ENCODE data around the gene KRT32.
"Not testable (repeated sequence)": the region's sequence is repeated elsewhere in the genome, so short reads cannot be mapped to it uniquely, and the experiment has no call there.

The KRT32 gene

DNA sequence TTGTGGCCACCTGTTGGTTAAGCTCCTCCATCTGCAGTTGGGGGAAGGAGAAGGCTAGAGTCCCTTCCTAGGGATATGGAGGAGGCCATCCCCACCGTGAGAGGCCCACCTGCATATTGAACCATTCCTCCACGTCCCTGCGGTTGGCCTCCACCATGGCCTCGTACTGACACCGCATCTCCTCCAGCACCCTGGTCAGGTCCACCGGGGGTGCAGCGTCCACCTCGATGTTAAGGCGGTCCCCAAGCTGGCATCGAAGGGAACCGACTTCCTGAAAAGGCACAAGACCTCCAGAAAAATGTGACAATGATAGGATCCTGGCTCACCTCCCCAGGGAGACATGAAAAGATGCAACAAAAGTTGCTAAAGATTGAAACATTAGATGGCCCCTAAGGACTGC is 3.0 kb downstream of the KRT32 start:
- DNase-seq (ENCODE audit: low read depth in 2 of 2), result no peak

DNA sequence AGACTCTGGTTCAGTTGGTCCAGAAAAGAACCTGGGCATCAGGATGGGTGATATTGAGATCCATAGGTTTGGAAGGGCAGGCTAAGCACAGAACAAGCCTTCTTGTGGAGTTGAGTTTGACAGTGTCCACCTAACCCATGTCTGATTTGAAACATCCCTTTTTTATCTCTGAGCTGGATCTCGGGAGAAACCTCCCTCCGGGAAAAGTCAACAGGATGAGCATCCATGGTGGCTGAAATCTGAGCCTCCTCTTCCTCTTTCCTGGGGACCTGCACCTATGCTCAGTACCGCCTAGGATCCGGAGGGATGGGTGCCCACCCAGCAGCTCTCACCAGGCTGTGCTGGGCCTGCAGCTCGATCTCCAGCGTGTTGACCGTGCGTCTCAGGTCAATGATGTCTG is 3.4 kb downstream of the KRT32 start:
- no peak for DNase-seq (ENCODE audit: low read depth in 2 of 2)

DNA sequence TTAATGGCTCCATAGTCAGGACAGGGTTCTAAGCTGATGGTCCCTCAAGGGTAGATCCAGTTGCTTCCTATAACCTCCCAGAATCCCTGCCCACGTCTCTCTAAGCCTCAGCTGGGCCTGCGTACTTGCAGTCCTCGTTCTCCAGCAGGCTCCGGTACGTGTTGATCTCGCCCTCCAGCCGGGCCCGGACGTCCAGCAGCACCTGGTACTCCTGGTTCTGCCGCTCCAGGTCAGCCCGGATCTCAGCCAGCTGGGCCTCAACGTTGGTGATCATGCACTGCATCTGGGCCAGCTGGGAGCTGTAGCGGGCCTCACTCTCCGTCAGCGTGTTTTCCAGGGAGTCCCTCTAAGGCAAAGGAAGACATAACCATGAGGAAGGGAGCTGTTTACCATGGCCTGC is 4.5 kb downstream of the KRT32 start:
- no peak for DNase-seq (ENCODE audit: low read depth in 2 of 2)

DNA sequence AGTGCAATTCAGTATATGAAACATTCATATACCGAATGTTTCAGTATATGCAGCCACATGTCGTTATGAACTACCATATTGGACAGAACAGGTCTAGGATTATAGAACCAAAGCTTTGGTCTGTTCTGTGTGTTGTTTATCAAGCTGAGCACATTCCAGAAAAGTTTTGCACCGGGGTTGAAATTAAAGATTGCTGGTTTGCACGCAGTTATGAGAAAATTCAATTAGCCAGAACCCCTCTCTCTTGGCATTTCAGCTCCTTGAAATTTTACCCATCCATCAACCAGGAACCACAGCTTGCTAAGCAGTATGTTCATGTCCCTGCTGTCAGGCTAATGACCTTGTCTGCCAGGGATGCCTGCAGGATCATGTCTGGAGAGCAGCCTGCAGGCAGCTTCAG is 9.5 kb downstream of the KRT32 start:
- no peak for DNase-seq (ENCODE audit: low read depth in 2 of 2)

DNA sequence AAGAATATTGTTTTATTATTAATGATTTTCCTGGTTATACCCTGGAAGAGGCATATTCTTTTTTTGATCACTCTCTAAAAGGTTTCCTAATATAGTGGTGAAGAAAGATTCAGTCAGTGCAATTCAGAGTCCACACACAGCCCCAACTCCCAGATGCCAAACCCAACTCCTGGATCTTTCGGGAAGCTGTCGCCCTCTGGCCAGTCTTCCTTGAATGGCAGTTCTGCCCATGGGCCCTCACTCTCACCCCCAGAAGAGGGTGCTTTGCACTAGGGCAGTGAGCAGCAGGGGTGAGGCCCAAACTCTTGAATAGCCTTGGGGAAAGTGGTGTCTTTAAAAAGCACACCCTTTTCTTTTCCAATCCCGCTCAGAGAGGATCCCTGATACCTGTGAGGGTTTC is 11.0 kb downstream of the KRT32 start:
- no peak for DNase-seq (ENCODE audit: low read depth in 2 of 2)

DNA sequence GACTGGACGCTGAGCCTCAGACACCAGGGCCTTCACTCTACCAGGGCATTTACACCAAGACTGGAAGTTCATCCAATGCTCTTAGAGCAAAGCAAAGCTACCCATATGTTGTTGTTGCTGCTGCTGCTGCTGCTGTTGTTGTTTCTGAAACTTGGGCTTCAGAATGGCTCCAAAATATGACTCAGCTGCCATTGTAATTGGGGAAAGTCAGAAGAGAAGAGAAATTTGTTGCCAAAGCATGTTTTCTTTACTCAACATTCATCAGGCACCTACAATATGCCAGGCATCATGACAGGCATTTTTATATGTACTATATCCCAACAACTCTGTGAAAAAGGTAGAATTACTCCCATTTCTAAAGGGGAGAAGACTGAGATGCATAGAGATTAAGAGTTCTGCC is 11.9 kb downstream of the KRT32 start:
- no peak for DNase-seq (ENCODE audit: low read depth in 2 of 2)

DNA sequence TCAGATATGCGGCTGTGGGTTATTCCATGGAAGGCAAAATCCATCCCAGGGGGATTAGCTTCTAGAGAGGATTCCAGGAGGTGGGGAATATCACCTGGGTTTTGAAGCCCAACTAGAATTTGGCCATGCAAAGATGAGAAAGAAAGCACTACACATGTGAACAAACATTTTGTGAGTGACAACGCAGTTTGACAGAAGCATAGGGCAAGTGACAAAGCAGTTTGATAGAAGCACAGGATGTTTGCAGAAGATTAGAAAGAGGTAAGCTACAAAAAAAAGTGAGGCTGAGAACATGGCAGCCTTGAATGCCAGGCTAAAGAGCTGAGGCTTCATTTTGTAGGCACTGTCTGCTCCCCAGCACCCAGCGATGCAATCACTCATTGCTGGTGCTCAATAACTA is 14.1 kb downstream of the KRT32 start:
- no peak for DNase-seq (ENCODE audit: low read depth in 2 of 2)

DNA sequence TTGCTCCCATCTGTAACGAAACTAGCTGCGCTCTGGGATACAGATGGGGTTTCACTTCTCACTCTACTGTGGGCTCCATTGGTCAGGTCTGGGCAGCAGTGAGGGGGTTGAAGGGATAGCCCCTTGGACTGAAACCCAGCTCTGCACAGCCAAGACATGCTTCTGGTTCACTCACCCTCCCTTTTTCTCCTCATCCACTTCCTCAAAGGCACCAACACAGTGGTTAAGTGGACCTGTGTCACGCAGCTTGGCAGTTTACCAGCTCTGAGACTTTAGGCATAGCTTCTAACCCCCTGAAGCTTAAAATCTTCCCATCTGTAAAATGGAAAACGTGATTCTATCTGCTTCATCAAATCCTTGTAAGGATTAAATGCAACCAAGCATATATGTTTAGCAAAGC is 14.9 kb downstream of the KRT32 start:
- DNase-seq (ENCODE audit: low read depth in 2 of 2), result no peak

DNA sequence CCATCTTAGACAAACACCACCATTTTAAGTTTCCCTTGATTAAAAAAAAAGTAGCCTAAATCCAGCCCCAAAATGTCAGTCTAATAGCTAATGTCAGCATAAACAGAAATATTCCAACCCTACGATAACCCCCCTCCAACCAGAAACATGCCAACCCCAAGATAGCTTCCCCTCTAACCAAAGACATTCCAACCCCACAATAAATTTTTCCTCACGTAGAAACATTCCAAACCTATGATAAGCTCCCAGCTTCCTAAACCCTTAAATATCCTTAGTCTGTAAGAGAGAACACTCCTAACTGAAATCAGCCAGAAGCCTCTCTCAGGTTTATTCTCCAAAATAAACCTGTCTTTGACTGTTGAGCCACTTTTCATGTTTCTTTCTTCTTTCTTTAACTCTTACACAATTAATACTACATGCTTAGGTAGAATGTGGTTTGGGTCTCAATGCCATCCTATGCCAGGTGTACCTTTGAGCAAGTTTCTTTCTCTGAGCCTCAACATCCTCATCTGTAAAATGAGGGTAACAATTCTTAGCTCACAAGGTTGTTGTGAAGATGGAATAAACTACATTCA is 15.9 kb downstream of the KRT32 start:
- DNase-seq (ENCODE audit: low read depth in 2 of 2), result no peak

DNA sequence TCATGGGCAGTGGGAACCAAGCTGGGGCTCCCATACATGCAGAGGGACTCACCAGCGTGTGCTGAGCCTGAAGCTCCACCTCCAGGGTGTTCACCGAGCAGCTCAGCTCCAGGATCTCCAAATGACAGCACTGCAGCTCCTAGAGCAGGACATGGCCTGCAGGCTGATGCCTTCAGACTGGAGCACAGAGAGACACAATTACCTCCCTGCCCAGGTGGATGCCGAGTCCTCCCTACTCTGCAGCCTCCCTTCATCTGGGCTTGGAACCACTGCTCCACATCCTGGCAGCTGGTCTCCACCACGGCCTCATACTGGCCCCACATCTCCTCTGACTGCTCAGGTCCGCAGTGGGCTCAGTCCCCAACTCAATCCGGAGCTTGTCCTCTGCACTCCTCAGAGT is 18.2 kb downstream of the KRT32 start:
- DNase-seq (ENCODE audit: low read depth in 2 of 2), result no peak

DNA sequence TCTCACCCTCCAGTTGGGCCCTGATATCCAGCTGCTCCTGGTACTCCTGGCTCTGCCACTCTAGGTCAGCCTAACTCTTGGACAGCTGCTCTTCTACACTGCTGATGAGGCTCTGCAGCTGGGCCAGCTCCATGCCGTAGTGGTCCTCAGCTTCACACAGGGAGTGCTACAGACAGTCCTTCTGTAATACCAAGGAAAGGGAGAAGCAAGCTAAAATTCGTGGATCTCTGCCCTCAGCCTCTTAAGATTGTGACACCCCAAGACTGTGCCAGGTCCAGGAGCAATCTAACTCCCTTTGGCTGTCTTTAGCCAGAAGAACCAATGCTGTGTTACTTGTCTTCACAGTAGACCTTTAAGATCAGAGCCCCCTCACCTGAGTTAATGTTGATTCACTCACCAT is 18.7 kb downstream of the KRT32 start:
- DNase-seq (ENCODE audit: low read depth in 2 of 2), result no peak

DNA sequence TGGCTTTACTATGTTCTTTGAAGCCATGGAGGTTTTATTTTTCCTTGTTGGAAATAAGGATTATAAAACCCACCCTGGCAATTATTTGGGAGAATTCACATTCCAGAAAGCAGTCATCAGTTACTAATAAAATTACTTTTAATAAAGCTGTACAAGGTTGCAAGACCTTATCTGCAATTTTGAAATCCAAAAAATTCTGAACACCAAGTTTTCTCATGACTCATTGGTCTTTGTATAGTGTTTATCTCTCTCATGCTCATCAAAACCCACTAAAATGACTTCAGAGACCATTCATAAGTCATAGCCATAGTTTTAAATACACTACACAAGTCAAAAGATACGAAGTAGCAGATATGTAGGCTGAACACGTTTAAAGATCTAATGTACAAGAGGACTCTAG is 20.4 kb downstream of the KRT32 start:
- DNase-seq (ENCODE audit: low read depth in 2 of 2), result no peak

DNA sequence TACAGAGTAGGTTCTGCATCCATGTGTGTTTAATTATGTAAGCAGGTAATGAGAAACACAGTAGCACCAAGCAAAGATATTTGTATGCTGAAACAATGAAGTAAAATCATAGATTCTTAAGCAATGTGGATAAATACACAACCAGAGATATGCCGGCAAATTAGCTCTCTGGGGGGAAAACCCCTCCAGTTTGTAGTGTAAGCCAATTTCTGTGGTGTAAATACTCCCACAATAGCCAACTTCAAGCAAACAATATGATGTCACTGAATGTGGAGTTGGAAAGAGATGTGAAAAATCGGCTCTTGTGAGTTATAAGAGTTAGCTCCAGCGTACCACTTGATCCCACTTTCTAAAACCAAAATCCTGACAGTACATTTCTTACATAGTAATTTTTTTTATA is 22.5 kb downstream of the KRT32 start:
- DNase-seq (ENCODE audit: low read depth in 2 of 2), result no peak

DNA sequence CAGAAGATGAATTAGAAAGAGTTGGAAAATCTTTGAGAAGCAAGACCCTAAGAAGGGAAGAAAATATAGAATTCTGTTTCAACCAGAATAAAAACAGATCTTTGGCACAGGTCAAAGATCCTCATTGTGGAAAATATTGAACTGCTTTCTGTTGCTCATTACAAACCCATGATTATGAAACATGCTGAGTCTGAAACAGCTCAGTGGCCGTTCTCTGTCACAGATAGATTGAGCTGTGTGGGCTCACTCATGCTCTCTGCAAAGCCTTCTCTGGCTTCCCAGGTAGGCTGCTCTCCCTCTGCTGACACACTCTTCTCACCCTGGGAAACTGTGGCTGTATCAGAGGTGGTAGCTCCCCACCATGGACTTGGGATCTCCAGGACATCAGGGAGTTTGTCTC is 23.0 kb downstream of the KRT32 start:
- DNase-seq (ENCODE audit: low read depth in 2 of 2), result no peak

DNA sequence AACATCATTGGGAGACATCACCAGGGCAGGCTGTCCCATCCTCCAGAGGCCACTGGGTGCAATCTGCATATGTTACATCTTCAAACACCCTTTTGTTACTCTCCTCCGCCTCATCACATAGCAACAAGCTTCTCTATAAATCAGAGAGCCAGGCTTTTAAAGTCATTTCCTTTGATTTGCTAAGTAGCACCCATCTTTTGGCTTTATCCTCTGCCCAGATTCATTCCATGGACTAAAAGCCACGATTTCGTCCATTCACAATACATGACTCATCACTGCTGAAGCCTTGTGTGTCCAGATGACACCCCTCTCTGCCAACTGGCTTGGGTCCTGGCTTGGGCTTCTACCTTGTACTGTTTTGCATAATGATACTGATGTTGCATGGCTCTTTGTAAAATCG is 24.4 kb downstream of the KRT32 start:
- no peak for DNase-seq (ENCODE audit: low read depth in 2 of 2)

DNA sequence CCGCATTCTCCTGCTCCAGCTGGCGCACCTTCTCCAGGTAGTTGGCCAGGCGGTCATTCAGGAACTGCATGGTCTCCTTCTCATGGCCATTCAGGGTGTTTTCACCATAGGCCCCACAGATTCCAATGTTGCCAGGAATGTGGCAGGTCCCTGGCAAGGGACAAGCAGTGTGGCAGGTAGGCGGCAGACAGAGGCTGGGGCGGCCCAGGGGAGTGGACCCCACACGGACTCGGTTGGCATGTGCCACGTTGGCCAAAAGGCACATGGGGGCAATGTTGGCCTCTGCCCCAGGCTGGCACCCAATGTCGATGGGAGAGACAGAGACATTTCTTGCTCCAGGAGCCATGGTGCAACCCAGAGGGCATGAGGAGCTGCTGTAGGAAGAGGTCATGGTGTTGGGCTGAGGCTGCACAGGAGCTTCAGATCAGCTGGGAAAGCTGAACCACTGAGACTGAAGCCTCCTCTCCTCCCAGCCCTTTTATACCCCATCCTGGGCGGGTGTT is 26.6 kb downstream of the KRT32 start, which contains the start of gene KRT38:
Gene KRT38, minus strand, starts transcription at position 453 of the 503 bp plus-strand sequence. Its CDS starts 62 bp downstream, at position 391.
- DNase-seq (ENCODE audit: low read depth in 2 of 2), result no peak

DNA sequence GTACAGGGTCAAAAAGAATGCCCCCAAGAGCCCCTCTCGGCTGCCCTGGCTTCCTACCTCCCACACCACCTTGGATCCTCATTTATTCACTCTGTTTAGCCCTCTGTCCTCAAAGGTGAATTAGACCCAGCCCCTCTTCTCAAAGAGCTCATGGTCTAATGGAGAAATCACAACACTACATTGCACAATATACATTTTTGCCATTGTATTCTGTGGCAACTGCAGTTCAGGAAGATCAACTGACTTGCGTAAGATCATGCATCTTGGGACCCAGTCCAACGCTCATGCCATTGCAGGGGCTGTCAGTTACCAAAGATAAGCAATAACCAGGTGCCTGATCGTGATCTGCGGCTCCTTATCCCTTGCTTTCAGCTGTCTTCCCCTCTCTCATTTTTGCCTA is 27.8 kb downstream of the KRT32 start:
- DNase-seq (ENCODE audit: low read depth in 2 of 2), result no peak

DNA sequence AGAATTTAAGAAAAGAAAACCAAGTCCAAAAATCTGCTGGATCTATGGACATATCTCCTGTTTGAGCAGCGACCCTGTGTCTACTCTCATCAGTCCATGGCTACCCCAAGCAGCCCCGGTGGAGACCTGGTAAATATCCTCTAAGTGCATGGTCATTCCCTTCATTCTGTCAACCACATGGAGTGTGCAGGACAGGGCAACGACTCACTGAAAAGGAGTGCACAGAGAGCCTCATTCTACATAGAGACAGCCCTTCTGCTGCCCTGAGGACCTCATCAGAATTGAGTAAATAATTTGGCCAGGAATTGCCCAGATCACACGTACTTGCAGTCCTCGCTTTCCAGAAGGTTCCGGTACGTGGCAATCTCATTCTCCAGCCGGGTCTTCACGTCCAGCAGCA is 29.4 kb downstream of the KRT32 start:
- no peak for DNase-seq (ENCODE audit: low read depth in 2 of 2)

DNA sequence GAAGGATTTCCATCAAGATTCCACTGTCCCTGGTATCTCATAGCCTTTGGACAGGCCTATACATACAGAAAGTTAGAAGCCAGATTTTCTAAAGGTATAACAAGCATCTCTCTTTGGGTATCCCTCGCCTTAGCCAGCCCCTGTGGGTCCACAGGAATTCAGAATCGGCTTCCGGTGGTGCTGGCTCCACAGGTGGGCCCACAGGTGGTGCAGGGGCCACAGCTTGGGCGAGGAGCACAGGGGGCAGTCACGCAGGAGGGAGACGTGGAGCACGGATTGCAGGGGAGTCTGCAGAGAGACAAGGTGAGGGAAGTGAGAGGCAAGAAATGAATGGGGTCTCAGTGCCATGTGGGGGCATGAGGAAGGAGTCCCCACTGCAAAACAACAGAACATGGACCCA is 29.9 kb downstream of the KRT32 start:
- DNase-seq (ENCODE audit: low read depth in 2 of 2), result no peak

DNA sequence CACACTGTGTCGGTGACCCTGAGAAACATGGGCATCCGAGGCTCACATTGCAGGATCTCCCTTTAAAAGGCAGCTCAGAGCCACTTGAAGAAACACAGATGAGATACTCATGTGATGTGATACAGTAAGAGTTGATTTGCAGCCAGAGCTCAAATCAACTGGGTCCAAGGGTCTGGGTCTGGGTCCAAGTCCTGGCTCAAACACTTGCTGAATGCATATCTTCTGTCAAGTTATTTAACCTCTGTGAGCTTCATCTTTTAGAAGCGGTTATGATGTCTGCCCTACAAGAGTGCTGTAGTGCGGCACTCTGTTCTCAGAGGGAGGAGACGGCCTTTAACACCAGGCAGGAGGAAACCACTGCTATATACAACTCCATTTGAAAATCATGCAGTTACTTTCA is 32.8 kb downstream of the KRT32 start:
- no peak for DNase-seq (ENCODE audit: low read depth in 2 of 2)

DNA sequence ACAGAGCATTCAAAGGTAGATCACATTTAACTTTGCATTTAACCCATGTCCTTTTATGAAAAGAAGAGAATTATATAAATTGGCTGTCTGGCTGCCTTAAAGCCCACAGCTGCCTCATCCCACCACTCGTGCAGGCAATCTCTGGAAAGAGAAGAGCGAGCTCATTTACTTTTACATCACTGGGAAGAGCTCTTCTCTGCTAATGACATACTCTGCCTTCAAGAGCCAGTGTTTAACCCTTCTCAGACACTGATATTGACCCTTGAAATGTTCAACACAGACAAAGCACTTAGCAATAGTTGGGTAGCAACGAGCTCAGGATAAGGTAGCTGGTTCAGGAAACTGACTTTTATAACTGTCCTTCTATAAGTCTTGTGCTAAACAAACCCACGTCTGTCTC is 33.2 kb downstream of the KRT32 start:
- DNase-seq (ENCODE audit: low read depth in 2 of 2), result no peak

DNA sequence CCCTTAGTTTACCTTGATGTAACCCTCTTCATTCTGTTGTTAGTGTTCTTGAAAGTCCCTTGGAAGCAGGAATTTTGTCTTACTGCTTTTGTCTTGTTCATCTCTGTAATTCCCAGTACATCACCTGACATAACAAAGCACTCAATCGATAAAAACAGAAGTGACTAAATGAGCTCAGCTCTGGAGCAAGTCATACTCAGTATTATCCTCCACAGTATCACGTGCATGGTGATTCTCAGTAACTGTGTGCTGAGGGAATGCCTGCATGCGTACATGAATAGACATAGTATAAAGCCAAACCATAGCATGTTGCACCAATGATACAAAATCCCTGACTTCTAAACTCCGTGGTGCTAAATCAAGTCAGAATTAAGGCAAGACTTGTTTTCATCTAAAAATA is 33.6 kb downstream of the KRT32 start:
- DNase-seq (ENCODE audit: low read depth in 2 of 2), result no peak

DNA sequence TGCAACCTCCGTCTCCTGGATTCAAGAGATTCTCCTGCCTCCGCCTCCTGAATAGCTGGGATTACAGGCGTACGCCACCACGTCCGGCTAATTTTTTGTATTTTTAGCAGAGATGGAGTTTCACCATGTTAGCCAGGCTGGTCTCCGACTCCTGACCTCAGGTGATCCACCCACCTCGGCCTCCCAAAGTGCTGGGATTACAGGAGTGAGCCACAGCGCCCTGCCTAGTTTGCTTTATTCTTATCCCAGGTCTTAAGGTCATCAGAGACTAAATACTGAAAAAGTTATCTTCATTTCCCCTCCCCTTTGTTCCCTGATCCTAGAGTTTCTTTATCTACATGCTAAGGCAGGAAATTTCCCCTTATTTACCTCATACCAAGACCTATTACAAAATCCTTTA is 36.8 kb downstream of the KRT32 start:
- not testable (repeated sequence) for DNase-seq (ENCODE audit: low read depth in 2 of 2)

DNA sequence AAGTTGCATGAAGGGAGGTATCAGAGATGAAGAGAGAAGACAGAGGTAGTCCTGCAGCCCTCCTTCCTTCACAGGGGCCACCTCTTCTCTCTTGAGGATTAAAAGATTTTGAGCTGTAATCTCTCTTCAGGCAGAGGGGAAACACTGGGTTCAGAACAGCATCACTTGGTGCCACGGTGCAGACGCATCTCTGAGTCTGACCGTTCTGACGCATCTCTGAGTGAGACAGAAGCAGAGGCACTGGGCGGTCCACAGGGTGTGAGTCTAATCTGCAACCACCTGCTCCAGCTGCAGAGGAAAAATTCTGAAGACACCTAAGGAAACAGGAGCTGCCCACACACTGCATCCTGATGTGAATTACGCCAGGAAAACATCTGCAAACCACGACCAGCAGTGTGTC is 37.5 kb downstream of the KRT32 start:
- no peak for DNase-seq (ENCODE audit: low read depth in 2 of 2)
